ENCODE measurements around the gene ZNF488. TPM values are rescaled to one million over a fixed set of nuclear protein-coding genes. Genes with fewer than 3 reads are reported as not detected.

The ZNF488 gene
- total RNA-seq, 1 donor from 2014 or later: not detected

DNA sequence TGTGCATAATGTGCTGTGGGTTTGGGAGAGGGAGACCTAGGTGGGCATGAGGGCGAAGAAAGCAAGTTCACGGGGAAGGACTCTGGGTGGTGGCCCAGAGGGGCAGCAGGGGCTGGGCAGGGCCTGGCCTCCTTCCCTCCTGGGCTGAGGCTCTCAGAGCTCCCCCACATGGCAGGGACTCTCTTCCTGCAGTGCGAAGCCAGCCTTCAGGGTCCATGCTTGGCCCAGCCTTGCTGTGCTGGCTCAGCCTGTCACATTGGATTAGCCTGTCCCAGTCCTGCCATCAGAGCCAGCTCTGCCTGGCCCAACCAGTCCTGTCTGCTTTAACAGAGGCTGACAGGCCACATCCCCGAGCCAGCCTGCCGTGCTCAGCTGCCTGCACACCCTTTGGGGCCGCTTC lies 20.4 kb upstream of the ZNF488 start:
- Mint-ChIP-seq H3K27ac (no peak overlapping the region), H3K27me3 (peaks cover 10% of the 10 kb centered on the region), H3K4me1 (no peaks in the 10 kb centered on the region), H3K9me3 (no peaks in the 10 kb centered on the region), H3K36me3 (ENCODE audit: low read depth) (no peaks in the 10 kb centered on the region), H3K4me3 (no peak overlapping the region)
- no peak for TF ChIP-seq CTCF (IDR thresholded peaks at IDR 0.05)
- DNase-seq (no peak), ATAC-seq (ENCODE audit: low read depth) (no peak)
- POLR2A ChIA-PET: no interaction called here
- intact Hi-C loops (cut with micrococcal nuclease): no loop called here
- CTCF ChIA-PET: no interaction called here

DNA sequence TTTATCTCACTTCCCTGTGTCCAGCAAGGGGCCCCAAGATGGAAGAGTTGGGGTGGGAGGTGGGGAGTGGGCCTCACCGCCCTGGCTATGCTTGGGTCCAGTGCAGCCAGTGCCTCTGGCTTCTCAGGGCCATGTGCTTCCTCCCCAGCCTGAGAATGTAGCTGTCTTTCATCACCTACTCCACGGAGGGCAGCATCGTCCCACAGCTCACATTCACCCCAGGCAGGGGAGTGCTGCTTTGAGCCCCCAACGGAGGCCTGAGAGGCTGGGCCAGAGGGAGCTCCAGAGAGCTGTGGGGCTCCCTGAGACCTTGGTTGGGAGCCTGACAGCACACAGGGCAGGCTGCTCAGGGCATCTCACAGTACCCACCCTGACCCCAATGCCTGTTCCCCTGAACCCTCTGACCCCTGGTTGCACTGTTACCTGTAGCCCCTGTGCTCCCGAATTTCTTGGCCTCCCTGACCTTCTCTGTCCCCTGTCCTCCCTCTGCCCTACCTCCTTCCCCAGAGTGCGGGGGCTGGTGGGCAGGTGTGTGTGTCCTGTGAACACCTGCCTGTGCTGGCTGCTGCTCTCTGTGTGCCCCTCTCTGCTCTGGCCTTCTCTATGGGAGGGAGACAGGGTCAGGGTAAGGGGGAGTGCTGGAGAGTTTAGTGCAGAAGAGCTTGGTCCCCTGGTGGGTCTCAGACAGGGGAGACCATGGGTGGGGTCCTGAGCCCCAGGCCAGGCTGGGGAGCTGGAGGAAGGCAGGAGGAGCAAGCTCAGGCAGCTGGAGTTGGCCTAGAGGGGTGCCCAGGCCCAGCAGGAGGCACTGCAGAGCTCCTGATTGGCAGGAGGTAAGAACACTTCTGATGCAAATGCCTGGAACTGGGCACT lies 19.6 kb upstream of the ZNF488 start:
- Mint-ChIP-seq H3K36me3 (ENCODE audit: low read depth) (no peaks in the 10 kb centered on the region), H3K4me3 (no peak overlapping the region), H3K27ac (no peak overlapping the region), H3K27me3 (peaks cover 11% of the 10 kb centered on the region), H3K9me3 (no peaks in the 10 kb centered on the region), H3K4me1 (no peaks in the 10 kb centered on the region)
- CTCF ChIA-PET: no interaction called here
- ATAC-seq (ENCODE audit: low read depth): no peak
- no peak for TF ChIP-seq CTCF (IDR thresholded peaks at IDR 0.05)
- DNase-seq: no peak
- POLR2A ChIA-PET: no interaction called here
- intact Hi-C loops (cut with micrococcal nuclease): no loop called here

- ChIA-PET POLR2A (no interaction called here), CTCF (no interaction called here)
- H3K36me3 Mint-ChIP-seq (ENCODE audit: low read depth): no peaks in the 10 kb centered on the region
- intact Hi-C loops (cut with micrococcal nuclease): no loop called here
- no peaks in the 10 kb centered on the region for H3K4me1 Mint-ChIP-seq
- DNase-seq (no peak), ATAC-seq (ENCODE audit: low read depth) (no peak)
- H3K4me3 Mint-ChIP-seq: no peak overlapping the region
- peaks cover 16% of the 10 kb centered on the region for H3K27me3 Mint-ChIP-seq
- H3K9me3 Mint-ChIP-seq: no peaks in the 10 kb centered on the region
- no peak overlapping the region for H3K27ac Mint-ChIP-seq
- TF ChIP-seq CTCF (IDR thresholded peaks at IDR 0.05): no peak
Measured at GRCh38 chr10:47402641-47403301, 18.7 kb upstream of the ZNF488 start.

DNA sequence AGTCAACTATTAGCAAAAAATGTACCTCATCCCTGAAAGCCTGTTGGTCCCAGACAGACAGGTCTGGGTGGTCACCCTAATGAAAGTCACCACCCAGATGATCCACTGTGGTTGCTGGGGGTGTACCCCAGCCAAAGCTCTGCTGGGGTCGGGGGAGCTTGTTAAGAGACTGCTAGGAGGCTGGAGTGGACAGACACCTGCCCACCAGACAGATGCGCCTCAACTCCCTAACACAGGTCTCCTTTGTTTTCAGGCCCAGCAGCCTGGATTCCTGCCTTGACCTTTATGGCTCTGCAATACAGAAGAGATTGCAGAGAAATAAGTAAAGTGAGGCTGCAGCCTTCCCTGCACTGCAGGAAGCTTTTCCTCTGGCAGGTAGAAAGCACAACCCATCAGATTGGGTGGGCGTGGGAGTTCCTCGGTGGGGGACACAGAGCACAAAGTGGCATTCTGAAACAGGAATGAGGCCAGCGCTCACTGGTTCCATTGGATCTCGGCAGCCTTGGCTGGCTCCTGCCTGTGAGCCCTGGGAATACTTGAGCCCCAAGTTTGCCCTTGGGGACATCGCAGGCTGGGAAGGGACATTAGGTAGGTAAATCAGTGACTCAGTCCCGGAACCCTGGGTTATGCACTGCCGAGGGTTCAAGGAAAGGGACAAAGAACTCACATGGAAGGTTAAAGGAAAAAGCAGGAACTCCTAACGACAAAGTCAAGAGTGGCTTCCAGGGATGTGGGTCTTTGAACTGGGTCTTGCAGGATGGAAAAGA lies 18.0 kb upstream of the ZNF488 start:
- ChIA-PET POLR2A (no interaction called here), CTCF (no interaction called here)
- H3K27me3 Mint-ChIP-seq: peaks cover 16% of the 10 kb centered on the region
- no peak for TF ChIP-seq CTCF (IDR thresholded peaks at IDR 0.05)
- H3K4me1 Mint-ChIP-seq: no peaks in the 10 kb centered on the region
- no peaks in the 10 kb centered on the region for H3K36me3 Mint-ChIP-seq (ENCODE audit: low read depth)
- DNase-seq (no peak), ATAC-seq (ENCODE audit: low read depth) (no peak)
- no peaks in the 10 kb centered on the region for H3K9me3 Mint-ChIP-seq
- intact Hi-C loops (cut with micrococcal nuclease): no loop called here
- H3K4me3 Mint-ChIP-seq: no peak overlapping the region
- no peak overlapping the region for H3K27ac Mint-ChIP-seq

DNA sequence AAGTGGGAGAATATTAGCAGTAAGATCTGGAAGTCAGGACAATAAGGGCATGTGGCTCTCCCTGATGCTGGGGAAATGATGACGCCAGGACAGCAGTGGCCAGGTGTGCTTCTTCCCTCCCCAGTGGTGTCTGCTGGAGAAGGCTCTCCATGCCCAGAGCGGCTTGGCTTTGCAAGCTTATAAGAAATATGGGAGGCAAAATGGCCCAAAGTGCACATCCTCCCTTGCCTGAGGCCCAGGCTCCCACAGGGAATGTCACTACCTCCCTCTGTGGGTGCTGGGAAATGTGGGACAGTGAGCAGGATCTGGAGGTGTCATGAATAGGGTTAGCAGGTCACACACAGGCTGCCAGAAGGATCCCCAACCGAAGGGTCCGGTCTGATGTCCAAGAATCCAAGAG lies 17.1 kb upstream of the ZNF488 start:
- Mint-ChIP-seq H3K9me3 (no peaks in the 10 kb centered on the region), H3K4me1 (no peaks in the 10 kb centered on the region), H3K27ac (no peak overlapping the region), H3K4me3 (no peak overlapping the region), H3K27me3 (peaks cover 25% of the 10 kb centered on the region), H3K36me3 (ENCODE audit: low read depth) (no peaks in the 10 kb centered on the region)
- intact Hi-C loops (cut with micrococcal nuclease): no loop called here
- DNase-seq: no peak
- no peak for ATAC-seq (ENCODE audit: low read depth)
- ChIA-PET CTCF (no interaction called here), POLR2A (no interaction called here)
- TF ChIP-seq CTCF (IDR thresholded peaks at IDR 0.05): no peak
